ENCODE measurements around the gene PSMA7. TPM values are rescaled to one million over a fixed set of nuclear protein-coding genes. Genes with fewer than 3 reads are reported as not detected.
"Not testable (repeated sequence)": the region's sequence is repeated elsewhere in the genome, so short reads cannot be mapped to it uniquely, and the experiment has no call there.

PSMA7 gene
- total RNA-seq, 1 donor from 2014 or later = 258 TPM

GRCh38 chr20:62120990-62121775 is 22.0 kb downstream of the PSMA7 start:
- DNase-seq (ENCODE audit: low spot score) = no peak

DNA sequence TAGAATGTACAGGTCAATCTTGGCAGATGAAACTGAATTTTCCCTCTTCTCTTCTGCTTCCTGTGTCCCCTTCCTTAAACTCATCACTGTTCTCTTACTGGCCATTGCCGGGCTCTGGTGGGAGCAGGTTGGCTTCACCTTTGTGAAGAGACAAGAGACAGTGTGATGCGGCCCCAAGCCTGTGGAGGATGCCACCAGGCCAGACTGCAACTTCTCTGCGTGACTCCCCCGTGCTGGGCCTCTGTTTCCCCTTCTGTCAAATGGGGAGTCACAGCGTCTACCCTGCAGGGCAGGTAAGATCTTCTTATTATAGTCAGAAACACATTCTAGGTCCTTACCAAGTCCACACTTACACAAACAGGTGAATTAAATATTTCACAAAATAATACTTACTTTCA is 22.8 kb downstream of the PSMA7 start:
- no peak for DNase-seq (ENCODE audit: low spot score)

DNA sequence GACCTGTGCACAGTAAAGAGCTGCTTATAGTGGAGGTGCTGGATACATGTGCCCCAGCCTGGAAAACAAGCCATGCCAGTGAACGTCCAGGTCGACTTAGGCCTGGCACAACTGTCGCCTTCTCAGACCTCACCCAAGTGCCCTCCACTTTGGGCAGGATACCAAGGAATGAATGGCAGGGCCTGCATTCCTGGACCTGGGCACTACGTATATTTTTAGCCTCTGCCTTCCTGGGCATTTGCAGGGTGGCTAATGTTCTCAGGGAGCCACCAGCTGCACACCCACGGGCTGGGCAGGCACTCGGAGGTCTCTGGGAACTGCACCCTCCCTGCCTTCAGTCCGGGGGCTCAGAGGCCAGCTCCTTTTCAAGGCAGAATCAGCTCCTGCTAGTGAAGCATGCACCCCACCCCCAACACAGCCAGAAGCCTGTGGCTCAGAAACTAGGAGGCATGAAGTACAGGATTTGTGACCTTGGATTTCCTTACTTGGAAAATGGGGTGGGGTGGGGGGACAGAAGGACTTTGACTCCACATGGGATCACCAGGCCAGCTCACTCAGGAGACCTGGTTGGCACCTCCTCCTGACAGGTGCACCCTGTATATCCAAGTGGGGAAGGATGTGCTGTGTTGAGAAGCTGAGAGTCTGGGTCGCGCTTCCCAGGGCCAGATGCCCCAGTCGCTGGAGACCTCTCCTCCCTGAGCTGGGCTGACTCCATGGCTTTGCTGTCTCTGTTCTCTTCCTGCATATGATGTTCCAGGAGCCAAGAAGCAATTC is 23.4 kb downstream of the PSMA7 start:
- DNase-seq (ENCODE audit: low spot score) = no peak

DNA sequence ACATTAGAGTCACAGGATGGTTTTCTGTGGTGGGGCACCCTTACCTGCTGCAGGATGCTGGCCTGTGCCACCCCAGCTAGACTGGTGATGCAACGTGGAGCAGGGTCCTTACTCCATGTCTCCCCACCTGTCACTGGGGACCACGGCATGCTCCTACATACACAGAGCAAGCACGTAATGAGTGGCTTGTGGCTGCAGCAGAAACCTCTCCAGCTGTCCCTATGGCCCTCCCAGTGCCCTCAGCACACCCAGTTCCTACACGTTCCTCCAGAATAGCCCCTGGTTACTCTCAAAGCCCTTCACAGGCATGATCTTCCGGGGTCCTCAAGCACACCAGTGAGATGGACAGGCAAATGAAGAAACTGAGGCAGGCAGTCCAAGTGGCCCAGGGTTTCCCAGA is 24.1 kb downstream of the PSMA7 start:
- no peak for DNase-seq (ENCODE audit: low spot score)

GRCh38 chr20:62118113-62119043 is 24.8 kb downstream of the PSMA7 start:
- DNase-seq (ENCODE audit: low spot score) = no peak

DNA sequence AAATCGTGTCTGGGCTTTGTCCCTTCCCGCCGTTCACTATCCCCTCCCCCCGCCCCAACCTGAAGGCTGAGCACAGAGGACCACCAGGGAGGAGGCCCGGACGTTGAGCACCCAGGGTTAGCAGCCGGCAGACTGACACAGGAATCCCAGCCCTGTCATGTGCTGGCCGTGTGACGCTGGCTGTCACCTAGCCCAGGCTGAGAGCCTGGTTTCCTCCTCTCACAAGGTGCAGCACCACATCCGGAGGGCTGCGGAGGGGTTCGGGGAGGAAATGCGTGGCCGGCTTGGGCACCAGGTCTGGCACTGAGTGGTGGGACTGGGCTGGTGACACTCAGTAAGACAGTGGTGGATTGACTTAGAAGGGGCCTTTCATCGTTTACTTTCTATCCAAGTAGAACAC is 25.5 kb downstream of the PSMA7 start:
- DNase-seq (ENCODE audit: low spot score) = no peak

DNA sequence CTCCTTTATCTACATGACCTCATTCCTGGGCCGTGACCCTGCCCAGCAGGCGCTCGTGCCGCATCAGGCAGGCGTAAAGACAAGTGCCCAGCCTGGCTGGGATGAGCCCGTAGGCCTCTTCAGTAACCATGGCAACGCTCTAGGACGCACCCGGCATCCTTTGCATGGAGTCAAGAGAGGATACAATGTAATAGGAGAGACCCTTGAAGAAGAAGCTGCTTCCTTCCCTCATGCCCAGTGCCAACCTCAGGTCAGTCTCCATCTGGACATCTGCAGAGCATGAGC is 25.9 kb downstream of the PSMA7 start:
- DNase-seq (ENCODE audit: low spot score) = no peak

DNA sequence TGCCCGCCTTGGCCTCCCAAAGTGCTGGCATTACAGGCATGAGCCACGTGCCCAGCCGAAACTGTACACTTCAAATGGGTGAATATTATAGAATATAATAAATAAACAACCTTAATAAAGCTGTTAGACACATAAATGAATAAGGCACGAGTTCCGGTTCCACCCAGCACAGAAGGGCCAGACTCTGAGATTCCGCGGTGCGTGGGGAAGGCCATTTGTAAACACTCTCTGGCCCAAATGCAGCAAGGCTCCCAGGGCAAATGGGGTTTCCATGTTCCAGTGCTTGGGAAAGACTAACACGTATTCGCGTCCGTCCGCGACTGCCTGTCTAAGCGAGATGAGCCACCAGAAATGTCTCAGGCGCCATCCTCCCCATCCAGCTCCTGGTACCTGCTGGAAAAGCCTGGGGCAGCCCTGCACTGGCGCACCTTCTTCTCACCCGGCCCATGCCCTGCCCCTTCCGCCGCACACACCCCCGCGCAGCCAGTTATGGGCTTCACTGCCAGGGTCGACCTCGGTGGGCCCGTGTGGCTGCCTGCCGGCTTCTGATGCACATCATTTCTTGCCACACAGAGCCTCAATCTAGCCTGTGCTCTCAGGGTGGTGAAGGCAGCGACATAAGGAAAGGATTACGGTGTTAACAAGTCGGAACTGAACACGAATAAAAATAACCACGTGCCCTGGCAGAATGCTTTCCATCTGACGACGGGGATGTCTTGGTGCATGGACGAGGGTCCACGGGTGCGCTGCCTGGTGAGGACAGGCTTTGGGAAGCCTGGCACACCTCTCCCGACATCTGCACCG is 26.4 kb downstream of the PSMA7 start:
- no peak for DNase-seq (ENCODE audit: low spot score)

GRCh38 chr20:62115800-62116407 is 27.3 kb downstream of the PSMA7 start:
- DNase-seq (ENCODE audit: low spot score) = not testable (repeated sequence)

- no peak for DNase-seq (ENCODE audit: low spot score)
Observed at GRCh38 chr20:62114894-62115293, 28.3 kb downstream of the PSMA7 start.

DNA sequence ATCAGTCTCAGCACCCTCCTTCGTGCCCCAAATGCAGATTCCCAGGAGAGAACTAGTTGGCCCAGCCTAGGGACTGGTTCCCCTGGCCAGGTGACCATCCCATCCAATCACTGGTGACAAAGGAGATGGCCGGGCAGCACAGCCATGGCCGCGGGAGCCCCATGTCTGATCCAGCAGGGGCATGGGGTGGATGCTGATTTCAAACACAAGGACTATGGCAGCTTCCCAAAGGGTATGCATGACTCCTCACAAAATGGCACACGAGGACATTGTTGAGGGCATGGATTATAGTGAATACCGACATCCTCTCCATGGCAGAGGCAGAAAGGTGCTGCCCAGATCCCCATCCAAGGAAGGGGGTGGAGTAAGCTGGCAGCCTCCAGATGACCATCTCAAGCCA is 30.8 kb downstream of the PSMA7 start:
- DNase-seq (ENCODE audit: low spot score) = no peak

DNA sequence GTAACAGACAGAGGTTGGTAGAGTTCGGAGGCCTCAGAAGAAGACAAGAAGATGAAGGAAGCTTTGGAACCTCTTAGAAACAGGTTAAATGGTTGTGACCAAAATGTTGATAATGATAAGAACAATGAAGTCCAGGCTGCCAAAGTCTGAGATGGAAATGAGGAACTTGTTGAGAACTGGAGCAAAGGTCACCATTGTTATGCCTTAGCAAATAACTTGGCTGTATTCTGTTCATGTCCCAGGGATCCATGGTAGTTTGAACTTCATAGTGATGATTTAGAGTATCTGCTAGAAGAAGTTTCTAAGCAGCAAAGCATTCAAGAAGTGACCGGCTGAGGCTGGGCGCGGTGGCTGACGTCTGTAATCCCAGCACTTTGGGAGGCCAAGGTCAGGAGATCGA is 32.0 kb downstream of the PSMA7 start:
- DNase-seq (ENCODE audit: low spot score) = no peak

- DNase-seq (ENCODE audit: low spot score) = no peak
Observed at GRCh38 chr20:62105592-62105991, 37.6 kb downstream of the PSMA7 start.

GRCh38 chr20:62104791-62105345 is 38.3 kb downstream of the PSMA7 start:
- DNase-seq (ENCODE audit: low spot score) = no peak

DNA sequence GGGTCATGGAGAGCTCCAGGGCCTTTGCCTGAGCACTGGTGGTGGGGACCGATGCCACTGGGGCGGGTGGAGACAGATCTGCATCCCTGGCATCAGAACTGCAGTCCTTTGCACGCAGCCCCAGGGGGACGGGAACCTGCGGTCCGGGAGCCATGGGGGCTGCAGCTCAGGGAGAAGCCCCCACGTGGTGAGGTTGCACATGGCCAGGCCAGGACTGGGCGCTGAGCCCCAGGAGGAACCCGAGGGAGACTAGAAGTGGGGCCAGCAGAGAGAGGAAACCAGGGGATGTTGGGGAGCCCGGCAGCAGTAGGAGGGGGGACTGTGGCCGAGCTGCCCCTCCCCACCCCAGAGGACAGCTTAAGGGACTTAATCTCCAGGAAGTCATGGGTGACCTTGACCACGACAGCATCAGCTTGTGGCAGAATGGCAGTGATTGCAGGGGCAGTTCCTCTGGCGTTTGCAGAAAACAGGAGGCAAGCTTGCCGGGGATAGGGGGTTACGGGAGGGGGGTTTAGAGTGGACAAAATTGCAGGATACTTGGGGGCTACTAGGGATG is 38.9 kb downstream of the PSMA7 start:
- no peak for DNase-seq (ENCODE audit: low spot score)

DNA sequence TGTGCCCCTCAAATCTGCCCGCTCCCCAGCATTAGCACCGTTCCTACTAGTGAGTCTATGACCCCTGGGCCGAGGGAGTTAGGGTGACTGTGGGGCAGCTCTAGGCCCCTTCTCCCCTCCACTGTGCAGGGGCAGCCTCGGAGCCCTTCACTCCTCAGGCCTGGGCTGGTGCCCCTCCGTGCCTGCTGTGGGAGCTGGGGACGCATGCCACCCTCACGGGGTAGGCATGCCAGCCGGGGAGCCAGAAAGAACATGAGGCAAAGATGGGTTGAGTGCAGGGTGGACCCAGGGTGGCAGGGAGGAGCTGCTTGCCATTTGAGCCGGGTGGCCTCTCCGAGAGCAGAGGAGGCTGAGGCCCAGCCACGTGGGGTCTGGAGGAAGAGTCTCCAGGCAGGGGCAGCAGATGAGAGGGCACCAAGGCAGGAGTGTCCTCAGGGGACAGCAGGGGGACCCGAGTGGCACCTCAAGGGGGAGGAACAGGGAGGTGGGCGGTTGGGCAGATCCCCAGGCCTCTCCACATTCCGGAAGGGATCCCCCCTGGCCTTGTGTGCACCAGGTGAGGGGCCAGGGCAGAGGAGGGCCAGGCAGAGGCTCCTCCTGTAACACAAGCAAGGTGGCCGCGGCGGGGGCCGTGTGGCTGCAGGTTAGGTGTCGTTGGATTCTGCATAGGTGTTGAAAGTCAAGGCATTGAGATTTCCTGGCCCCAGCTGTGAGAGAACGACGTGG is 39.5 kb downstream of the PSMA7 start:
- DNase-seq (ENCODE audit: low spot score) = no peak

DNA sequence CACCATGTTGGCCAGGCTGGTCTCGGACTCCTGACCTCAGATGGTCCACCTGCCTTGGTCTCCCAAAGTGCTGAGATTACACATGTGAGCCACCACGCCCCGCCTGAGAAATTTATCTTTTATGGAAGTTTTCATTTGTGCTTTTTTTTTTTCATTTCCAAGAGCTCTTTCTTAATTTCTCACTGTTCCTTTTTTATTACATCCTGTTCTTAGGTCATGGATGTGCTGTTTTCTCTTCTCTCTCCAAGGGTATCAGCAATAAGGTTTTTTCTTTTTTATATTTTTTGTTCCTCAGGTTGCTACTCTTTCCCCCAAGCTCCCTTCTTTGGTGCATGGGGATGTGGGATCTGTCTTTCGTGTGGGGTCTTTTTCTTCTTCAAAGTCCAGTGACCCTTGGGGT is 42.1 kb downstream of the PSMA7 start:
- DNase-seq (ENCODE audit: low spot score) = no peak

GRCh38 chr20:62097881-62098407 is 45.2 kb downstream of the PSMA7 start:
- no peak for DNase-seq (ENCODE audit: low spot score)
